ENCODE data around the gene RTL9.

Gene RTL9

GRCh38 chrX:110389570-110389969 lies 30.9 kb downstream of the RTL9 start:
- no peaks in the 10 kb centered on the region for H3K36me3 ChIP-seq (ENCODE audit: control insufficient read depth, insufficient read depth, low read length)
- TF ChIP-seq CTCF (IDR thresholded peaks at IDR 0.05; ENCODE audit: insufficient read depth, low read length, poor library complexity, severe bottlenecking) = no peak
- H3K27me3 ChIP-seq (replicated peaks; ENCODE audit: control insufficient read depth, insufficient read depth, low read length) = no peaks in the 10 kb centered on the region
- no peak for DNase-seq (ENCODE audit: extremely low read depth, insufficient read length)
- no peak overlapping the region for H3K4me3 ChIP-seq (replicated peaks; ENCODE audit: low read depth, low read length)

DNA sequence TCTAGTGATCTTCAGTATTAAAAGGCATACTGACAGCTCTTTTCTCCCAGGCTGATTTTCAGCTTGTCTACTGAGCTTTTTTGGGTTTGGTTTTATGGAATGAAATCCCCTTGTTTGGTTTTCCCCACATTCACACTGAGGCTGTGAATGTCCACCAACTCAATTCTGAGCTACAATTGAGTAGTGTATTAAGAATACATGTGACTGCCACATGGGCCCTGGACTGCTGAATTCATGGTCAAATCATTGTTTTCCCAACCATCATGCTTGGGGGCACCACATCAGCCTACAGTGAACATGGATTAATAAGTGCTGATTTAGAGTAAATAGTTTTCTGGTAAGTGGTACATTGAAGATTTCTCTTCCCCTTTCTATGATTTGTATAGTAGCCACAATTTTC lies 32.4 kb downstream of the RTL9 start:
- H3K27me3 ChIP-seq (replicated peaks; ENCODE audit: control insufficient read depth, insufficient read depth, low read length) = no peaks in the 10 kb centered on the region
- TF ChIP-seq CTCF (IDR thresholded peaks at IDR 0.05; ENCODE audit: insufficient read depth, low read length, poor library complexity, severe bottlenecking) = no peak
- DNase-seq (ENCODE audit: extremely low read depth, insufficient read length) = no peak
- no peaks in the 10 kb centered on the region for H3K36me3 ChIP-seq (ENCODE audit: control insufficient read depth, insufficient read depth, low read length)
- H3K4me3 ChIP-seq (replicated peaks; ENCODE audit: low read depth, low read length) = no peak overlapping the region

DNA sequence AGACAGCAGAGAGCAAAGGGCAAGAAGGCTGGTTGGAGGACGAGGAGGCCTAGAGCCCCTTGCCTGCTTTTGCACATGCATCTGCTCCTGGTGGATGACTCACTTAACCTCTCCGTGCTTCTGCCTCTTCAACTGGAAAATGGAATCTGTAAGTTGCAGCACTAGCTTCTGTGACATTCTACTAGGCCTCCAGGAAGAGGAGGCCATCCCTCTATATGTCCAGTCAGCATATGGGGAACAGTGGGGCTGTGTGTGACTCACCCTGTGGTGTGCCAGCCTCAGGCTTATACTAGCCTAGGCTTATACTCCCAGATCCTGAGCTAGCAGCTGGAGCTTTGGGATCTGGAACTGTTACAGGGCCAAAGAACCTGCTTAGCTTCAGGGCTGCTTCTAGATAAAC lies 36.0 kb downstream of the RTL9 start:
- TF ChIP-seq CTCF (IDR thresholded peaks at IDR 0.05; ENCODE audit: insufficient read depth, low read length, poor library complexity, severe bottlenecking) = no peak
- DNase-seq (ENCODE audit: extremely low read depth, insufficient read length) = no peak
- Histone ChIP-seq H3K36me3 (ENCODE audit: control insufficient read depth, insufficient read depth, low read length) (no peaks in the 10 kb centered on the region), H3K4me3 (replicated peaks; ENCODE audit: low read depth, low read length) (no peak overlapping the region), H3K27me3 (replicated peaks; ENCODE audit: control insufficient read depth, insufficient read depth, low read length) (no peaks in the 10 kb centered on the region)

DNA sequence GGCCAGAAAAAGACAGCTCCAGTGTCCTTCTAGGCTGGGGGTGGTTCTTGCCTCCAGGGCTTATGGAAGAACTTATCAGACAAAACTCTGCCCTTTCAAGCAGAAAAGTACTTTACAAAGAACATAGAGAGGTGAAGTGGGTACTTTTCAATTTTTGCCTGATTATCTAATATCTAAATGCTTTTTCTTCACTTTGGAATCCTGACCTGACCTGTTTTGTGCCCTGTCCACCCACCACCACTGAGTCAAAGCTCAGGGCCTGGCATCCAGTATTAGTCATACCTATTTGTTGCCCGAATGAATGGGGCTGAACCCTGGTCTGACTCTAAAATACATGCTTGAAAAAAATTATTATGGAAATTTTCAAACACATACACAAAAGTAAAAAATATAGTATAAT lies 37.2 kb downstream of the RTL9 start:
- TF ChIP-seq CTCF (IDR thresholded peaks at IDR 0.05; ENCODE audit: insufficient read depth, low read length, poor library complexity, severe bottlenecking) = no peak
- no peak overlapping the region for H3K4me3 ChIP-seq (replicated peaks; ENCODE audit: low read depth, low read length)
- no peak for DNase-seq (ENCODE audit: extremely low read depth, insufficient read length)
- no peaks in the 10 kb centered on the region; the same call in 1 of the 2 replicates for H3K27me3 ChIP-seq (replicated peaks; ENCODE audit: control insufficient read depth, insufficient read depth, low read length)
- H3K36me3 ChIP-seq (ENCODE audit: control insufficient read depth, insufficient read depth, low read length) = no peaks in the 10 kb centered on the region

DNA sequence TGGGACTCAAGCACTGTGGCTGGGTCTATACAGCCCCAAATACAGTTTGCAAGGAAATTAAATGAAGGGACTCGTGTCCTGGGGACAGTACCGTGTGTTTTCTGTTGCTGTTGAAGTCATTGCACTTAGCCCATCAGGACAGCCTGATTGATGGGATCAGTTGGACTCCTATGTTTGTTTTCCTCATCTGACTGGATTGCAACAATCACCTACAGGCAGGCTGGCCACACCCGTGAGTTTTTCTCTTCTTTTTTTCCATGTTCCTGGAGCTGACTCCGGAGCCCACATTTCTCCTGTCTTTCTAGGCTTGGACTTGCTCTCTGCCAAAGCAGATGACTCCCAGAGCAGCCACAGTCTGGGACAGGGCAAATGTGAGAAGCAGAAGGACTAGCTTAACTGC lies 38.1 kb downstream of the RTL9 start:
- Histone ChIP-seq H3K27me3 (replicated peaks; ENCODE audit: control insufficient read depth, insufficient read depth, low read length) (no peaks in the 10 kb centered on the region; the same call in 1 of the 2 replicates), H3K4me3 (replicated peaks; ENCODE audit: low read depth, low read length) (no peak overlapping the region), H3K36me3 (ENCODE audit: control insufficient read depth, insufficient read depth, low read length) (no peaks in the 10 kb centered on the region)
- TF ChIP-seq CTCF (IDR thresholded peaks at IDR 0.05; ENCODE audit: insufficient read depth, low read length, poor library complexity, severe bottlenecking) = no peak
- no peak for DNase-seq (ENCODE audit: extremely low read depth, insufficient read length)

GRCh38 chrX:110397339-110397738 lies 38.7 kb downstream of the RTL9 start:
- no peak for TF ChIP-seq CTCF (IDR thresholded peaks at IDR 0.05; ENCODE audit: insufficient read depth, low read length, poor library complexity, severe bottlenecking)
- Histone ChIP-seq H3K27me3 (replicated peaks; ENCODE audit: control insufficient read depth, insufficient read depth, low read length) (no peaks in the 10 kb centered on the region; the same call in 1 of the 2 replicates), H3K36me3 (ENCODE audit: control insufficient read depth, insufficient read depth, low read length) (no peaks in the 10 kb centered on the region), H3K4me3 (replicated peaks; ENCODE audit: low read depth, low read length) (no peak overlapping the region)
- DNase-seq (ENCODE audit: extremely low read depth, insufficient read length) = no peak

Measured in GM06990 (cell line).